Ecto neural progenitor cell (in vitro differentiated cells): ENCODE results near the gene BROX.
"Not testable (repeated sequence)": the region's sequence is repeated elsewhere in the genome, so short reads cannot be mapped to it uniquely, and the experiment has no call there.

Source experiments
- DNase-seq: peaks from one replicate; pipeline ENCODE4 v3.0.0-alpha.2; 2018; ENCODE audit warnings: low spot score

The BROX gene, protein sequence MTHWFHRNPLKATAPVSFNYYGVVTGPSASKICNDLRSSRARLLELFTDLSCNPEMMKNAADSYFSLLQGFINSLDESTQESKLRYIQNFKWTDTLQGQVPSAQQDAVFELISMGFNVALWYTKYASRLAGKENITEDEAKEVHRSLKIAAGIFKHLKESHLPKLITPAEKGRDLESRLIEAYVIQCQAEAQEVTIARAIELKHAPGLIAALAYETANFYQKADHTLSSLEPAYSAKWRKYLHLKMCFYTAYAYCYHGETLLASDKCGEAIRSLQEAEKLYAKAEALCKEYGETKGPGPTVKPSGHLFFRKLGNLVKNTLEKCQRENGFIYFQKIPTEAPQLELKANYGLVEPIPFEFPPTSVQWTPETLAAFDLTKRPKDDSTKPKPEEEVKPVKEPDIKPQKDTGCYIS

GRCh38 chr1:222712253-222713090 lies at the start of gene BROX, which contains the start of gene AIDA:
Gene BROX, plus strand, starts transcription at chr1:222712564. Its CDS starts 3,136 bp downstream, at chr1:222715700.
Gene AIDA, minus strand, starts transcription at chr1:222712491. Its CDS starts 174 bp downstream, at chr1:222712317.
- DNase-seq = peak; percentile 97

GRCh38 chr1:222663431-222663934 lies 48.9 kb upstream of the BROX start:
- DNase-seq = no peak

- DNase-seq = no peak
Measured at GRCh38 chr1:222665964-222666363, 46.4 kb upstream of the BROX start.

DNA sequence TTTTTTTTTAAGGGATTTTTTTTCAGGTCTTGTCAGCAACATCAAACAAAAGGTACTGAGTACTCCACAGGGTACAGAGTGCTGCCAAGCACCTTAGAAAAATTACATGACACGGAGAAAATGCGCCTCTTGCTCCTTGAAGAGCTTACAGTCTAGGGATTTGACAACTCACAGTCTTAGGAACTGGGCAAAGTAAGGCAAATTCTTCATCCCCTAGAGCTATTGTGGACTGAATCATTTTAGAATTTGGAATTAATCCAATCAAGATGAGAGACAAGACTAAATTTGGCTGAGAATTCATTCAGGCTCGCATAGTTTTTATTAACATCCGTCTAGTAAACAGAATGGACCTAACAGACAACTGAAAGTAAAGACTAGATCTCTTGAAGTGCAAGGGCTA lies 44.2 kb upstream of the BROX start:
- DNase-seq = not testable (repeated sequence)

- DNase-seq = not testable (repeated sequence)
Measured at GRCh38 chr1:222669107-222669506, 43.3 kb upstream of the BROX start.

DNA sequence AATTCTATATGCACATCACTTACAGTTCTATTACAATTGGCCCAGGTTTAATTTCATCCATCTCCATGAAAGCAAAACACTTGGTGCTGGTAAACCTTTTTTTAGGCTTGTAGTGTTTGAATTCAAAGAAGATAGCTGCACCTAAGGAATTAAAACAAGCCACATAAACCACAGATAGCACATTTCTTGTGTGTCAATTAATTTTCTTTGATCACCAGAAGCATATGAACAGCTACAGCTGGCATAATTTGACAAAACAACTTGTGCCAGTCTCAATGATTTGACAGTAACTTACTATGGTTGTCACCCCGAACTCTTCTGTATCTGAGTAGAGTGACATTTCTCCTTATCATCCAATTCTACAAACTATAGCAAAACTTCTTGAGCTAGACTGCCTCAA lies 42.3 kb upstream of the BROX start:
- DNase-seq = no peak

GRCh38 chr1:222680080-222680479 lies 32.3 kb upstream of the BROX start:
- DNase-seq = no peak

- no peak for DNase-seq
Measured at GRCh38 chr1:222691016-222691415, 21.3 kb upstream of the BROX start.

- DNase-seq = no peak
Measured at GRCh38 chr1:222694927-222695326, 17.4 kb upstream of the BROX start.

DNA sequence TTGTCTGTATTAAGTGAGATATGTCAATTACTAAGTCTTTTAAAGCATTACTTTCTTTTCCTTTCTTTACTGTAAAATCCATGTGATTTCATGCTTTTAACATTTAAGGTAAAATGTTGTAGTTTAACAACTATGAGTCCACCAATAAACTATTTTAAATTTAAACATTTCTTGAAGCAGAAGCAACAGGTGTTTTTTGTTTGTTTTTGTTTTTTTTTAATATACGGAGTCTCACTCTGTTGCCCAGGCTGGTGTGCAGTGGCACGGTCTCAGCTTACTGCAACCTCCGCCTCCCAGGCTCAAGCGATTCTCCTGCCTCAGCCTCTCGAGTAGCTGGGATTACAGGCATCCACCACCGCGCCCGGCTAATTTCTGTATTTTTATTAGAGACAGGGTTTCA lies 15.6 kb upstream of the BROX start:
- DNase-seq = no peak

DNA sequence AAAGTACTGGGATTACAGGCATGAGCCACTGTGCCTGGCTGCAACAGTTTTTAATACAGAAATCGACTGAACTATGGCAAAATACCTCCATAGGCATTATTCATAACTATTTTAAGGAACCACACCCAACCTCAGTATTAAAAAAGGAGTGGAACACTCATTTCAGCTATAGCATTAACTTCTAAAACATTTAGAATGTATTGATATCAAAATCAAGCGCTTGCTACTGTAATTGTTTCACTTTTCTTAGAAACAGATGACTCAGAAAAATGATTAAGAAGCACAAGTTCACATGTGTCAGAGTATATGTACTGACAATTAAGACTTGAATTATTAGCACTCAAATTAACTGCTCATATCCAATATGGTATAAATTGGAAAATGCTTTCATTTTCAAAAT lies 15.2 kb upstream of the BROX start:
- DNase-seq = no peak

GRCh38 chr1:222697826-222698225 lies 14.5 kb upstream of the BROX start:
- DNase-seq = no peak

- no peak for DNase-seq
Measured at GRCh38 chr1:222702210-222702609, 10.2 kb upstream of the BROX start.

GRCh38 chr1:222704260-222704659 lies 8.1 kb upstream of the BROX start:
- no peak for DNase-seq

DNA sequence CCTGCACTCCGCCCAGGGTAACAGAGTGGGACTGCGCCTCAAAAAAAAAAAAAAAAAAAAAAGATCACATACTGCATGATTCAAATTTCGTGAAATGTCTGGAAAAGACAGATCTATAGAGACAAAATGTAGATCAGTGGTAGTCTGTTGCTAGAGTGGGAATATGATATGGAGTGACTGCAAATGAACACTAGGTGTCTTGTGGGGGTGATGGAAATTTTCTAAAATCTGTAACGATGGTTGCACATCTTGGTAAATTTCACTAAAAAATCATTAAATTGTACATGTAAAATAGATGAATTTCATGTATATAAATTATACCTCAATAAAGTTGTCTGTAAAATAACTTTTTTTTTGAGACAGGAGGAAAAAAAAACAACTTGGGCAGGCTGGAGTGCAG lies 5.5 kb upstream of the BROX start:
- no peak for DNase-seq

DNA sequence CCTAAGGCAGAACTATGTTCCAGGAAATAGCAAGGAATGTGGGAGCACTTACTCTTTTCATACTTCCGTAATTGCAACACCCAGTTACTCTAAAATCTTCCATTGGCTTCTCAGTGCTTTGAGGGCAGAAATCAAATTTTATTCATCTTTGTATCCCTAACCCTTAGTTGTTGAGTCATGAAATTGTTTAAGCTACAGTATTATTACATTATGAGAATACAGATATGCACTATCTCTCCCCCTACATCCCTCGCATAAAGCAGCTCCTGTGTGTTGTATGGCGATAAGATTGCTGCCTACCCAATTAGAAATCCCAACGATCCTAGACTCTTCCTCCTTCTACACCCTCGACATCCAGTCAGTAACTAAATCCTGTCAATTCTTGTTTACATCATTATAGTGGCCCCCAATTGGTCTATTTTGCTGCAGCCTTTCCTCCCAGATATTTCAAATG lies 2.6 kb upstream of the BROX start:
- DNase-seq = no peak

DNA sequence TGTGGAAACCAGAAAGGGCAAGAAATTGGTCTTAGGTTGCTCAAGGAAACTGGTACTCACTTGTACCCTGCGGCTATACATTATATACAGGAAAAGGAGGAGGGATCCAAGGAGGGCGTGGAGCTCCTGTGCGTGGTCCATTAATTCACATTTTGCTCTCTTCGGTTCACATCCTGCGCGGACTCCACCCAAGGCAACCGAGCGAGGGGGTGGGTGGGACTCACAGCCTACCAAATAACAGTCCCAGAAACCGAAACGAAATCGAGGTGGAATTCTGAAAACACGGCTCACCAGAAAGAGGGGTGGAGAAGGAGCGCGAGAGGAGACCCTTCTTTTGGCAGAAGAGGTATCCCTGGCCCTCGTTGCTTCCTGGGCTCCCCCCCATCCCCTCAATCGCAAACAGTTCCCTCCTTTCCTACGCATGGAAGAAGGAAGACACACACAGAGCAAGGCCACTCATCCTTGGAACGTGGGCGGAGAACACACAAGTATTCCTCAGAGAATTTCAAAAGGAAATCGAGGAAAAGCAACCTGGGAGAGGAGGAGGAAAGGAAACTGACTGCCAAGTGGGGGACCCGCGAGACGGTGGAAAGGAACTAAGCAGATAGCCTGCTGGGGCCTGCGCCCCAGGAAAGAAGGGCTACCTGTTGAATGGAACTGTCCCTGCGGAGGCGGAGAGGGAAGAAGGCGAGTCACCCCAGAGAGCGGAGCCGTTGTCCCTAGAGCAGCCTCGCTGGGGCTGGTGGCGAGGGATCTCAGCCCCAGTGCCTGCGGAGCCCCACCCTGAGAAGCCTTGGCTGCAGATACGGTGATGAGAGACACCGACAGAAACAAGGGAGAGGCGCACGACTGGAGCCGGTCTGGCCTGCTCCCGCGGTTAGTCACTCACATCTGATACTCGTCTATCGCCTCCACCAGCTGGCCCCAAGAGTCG lies 778 bp upstream of the BROX start:
- peak; percentile 74 for DNase-seq

- peak; percentile 94 for DNase-seq
Measured at GRCh38 chr1:222713091-222713961, 962 bp downstream of the BROX start.

DNA sequence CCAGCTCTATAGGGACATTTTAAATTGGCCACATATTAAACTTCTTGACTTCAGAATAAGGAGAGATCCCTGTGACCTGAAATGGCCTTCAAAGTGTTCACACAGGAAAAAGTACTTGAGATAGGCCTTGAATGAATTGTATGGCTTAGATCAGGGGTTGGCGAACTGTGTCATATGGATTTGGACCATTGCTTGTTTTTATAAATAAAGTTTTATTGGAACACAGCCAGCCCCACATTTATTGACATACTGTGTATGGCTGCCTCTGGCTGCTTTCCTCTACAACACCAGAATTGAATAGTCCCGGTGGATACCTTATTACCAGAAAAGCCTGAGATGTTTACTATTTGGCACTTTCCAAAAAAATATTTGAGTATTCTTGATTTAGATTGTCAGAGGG lies 4.0 kb downstream of the BROX start:
- DNase-seq = no peak

DNA sequence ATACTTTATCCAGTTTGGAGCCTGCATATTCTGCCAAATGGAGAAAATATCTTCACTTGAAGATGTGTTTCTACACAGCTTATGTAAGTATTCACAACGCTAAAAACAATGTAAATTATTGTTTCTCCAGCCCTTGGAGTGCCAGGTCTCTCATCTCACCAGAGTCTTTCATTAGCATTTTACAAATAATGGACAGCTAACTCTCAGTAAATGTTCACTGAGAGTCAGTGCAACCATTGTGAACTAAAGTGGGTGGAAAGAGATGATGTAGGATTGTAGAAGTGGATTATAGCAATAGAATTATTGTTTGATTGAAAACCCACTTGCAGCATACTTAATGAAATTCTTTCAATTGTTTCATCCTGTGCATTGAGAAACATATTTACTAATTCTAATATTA lies 16.4 kb downstream of the BROX start:
- DNase-seq = no peak

DNA sequence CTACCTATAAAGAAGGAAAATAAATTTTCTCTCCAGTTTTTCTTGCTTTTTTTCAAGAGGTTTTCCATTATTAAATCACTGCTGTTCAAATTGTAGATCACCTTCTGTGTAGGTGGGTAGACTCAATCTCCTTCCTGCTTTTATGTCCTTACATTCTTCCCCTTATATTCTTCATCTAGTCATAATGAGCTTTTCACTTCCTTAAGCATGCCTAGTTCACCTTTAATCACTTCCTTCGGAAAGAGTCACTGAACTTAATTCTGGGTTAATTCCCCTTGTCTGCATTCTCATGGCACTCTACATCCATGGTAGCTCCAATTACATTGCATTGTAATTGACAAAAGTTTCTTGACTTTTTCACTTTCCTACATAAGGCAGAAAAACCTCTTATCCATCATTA lies 18.5 kb downstream of the BROX start:
- no peak for DNase-seq
